IMR-90 (cell line): ENCODE measurements around the gene TRAF1.

Source experiments
- FOS ChIP-seq: fragments of 150-350 bp; IDR thresholded peaks from 2 replicates; pipeline ENCODE4 v1.6.1; 2016; ENCODE audit warnings: low read depth, low read length
- POLR2A ChIP-seq: IDR thresholded peaks from 2 replicates; pipeline ENCODE4 v1.6.1; 2012; ENCODE audit warnings: mild to moderate bottlenecking, low read depth, low read length
- RAD21 ChIP-seq: IDR thresholded peaks from 2 replicates; pipeline ENCODE4 v1.6.1; 2012; ENCODE audit warnings: low read length, improper control_type of control experiment
- USF2 ChIP-seq: fragments of 150-350 bp; IDR thresholded peaks from 2 replicates; pipeline ENCODE4 v1.6.1; 2017; ENCODE audit warnings: mild to moderate bottlenecking, antibody characterized with exemption, low read length, low read depth
- TF ChIP-seq, protein P1 (sequence below): conservative IDR thresholded peaks from 2 replicates; pipeline ENCODE4 v1.5.1; 2012; ENCODE audit warnings: mild to moderate bottlenecking, low read depth, low read length, improper control_type of control experiment

DNA sequence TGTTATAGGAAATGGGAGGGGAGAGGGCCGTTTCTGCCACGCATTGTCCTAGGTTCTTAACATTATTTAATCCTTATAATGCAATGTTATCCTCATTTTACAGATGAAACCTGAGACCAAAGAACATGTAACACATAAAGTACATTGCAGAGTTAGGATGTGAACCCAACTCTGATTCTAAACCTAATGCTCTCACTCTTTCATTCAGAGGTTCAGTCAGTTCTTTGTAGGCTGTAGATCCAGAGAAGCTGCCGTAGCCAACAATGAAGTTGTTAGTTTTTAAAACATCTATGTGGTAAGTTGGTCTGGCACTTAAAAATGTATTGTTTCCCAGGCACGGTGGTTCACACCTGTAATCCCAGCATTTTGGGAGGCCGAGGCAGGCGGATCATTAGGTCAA lies 73.4 kb downstream of the TRAF1 start:
- TF ChIP-seq, protein P1, sequence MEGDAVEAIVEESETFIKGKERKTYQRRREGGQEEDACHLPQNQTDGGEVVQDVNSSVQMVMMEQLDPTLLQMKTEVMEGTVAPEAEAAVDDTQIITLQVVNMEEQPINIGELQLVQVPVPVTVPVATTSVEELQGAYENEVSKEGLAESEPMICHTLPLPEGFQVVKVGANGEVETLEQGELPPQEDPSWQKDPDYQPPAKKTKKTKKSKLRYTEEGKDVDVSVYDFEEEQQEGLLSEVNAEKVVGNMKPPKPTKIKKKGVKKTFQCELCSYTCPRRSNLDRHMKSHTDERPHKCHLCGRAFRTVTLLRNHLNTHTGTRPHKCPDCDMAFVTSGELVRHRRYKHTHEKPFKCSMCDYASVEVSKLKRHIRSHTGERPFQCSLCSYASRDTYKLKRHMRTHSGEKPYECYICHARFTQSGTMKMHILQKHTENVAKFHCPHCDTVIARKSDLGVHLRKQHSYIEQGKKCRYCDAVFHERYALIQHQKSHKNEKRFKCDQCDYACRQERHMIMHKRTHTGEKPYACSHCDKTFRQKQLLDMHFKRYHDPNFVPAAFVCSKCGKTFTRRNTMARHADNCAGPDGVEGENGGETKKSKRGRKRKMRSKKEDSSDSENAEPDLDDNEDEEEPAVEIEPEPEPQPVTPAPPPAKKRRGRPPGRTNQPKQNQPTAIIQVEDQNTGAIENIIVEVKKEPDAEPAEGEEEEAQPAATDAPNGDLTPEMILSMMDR, result no peak
- TF ChIP-seq FOS (no peak), RAD21 (no peak), POLR2A (no peak), USF2 (no peak)
